HTERT RPE-1 (cell line): ENCODE measurements around the gene TMEM43.

Experiments used
- in situ Hi-C: fragments of 300-500 bp; cut with MboI; formaldehyde crosslinking; loops from 4 replicates; pipeline ENCODE4 v1.14.3; 2020; ENCODE audit warnings: low sequenced_read_pairs

Gene TMEM43

DNA sequence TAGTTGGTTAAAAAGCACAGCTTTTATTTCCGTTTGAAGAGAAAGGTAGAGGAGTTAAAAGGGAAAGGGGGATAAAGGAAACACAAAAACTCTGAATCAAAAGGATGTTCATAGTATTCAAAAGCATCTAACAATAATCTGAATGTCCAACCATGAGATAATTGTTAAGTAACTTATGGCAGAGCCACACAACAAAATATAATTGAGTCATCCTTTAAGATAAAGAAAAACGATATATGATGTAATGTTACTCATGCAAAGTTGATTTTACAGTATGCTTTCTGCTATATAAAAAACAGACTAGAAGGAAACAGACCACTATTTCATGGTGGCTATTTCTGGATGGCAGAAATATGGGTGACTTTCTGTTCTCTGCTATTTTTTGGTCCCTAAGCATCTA is 49.6 kb downstream of the TMEM43 start:
- in situ Hi-C loops: no loop called here

DNA sequence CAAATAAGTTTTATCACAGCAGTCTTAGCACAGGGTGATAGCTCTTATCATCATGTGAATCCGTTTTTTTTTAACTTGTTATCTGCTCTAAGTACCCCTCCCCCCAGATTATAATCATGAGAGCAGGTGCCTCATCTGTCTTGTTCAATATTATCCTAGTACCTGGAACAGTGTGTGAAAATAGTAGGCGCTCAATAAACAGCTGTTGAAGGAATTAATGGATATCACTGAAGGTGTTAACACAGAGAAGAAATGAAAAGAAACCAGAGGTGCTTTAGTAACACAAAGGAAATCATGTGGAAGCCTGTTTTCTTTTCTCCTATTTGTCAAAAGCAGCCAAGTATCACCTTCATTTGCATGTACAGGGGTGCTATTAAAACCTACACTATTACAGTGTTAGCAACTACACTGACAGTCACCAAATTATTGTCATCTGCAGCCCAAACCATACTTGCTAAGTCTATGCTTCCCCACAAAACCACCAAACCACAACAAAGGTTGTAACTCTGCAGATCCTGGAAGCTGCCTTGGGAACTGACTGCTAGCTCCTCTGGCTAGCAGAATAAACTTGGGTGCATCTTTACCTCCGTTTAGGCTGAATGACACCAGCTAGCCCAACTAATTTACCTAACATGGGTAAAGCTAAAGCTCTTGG is 50.7 kb downstream of the TMEM43 start:
- in situ Hi-C loops: no loop called here

DNA sequence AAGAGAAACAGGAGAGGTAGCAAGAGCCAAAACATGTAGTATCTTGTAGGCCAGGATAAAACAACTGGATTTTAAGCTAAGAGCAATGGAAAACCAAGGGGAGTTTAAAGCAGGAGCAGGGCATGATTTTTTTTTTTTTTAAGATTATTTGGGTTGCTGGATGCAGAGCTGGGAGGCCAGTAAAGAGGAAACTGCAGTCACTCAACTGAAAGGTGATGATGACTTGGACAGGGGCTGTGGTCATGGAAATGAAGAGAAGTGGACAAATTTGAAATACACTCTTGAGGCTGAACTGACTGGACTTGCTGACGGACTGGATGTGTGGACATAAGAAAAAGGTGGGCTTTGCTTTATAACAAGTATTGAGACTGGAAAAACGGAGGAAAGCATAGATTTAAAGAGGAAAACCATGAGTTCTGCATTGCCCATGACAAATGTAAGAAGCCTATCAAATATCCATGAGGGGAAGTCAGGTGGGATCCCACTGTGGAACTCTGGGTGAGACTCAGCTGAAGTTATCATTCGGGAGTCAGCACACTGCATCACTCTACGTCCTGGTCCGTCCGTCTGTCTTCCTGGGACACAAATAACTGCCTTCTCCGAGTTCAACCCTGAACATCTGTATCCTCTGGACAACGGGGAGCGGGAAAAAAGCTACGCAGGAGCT is 52.9 kb downstream of the TMEM43 start:
- in situ Hi-C loops: no loop called here

DNA sequence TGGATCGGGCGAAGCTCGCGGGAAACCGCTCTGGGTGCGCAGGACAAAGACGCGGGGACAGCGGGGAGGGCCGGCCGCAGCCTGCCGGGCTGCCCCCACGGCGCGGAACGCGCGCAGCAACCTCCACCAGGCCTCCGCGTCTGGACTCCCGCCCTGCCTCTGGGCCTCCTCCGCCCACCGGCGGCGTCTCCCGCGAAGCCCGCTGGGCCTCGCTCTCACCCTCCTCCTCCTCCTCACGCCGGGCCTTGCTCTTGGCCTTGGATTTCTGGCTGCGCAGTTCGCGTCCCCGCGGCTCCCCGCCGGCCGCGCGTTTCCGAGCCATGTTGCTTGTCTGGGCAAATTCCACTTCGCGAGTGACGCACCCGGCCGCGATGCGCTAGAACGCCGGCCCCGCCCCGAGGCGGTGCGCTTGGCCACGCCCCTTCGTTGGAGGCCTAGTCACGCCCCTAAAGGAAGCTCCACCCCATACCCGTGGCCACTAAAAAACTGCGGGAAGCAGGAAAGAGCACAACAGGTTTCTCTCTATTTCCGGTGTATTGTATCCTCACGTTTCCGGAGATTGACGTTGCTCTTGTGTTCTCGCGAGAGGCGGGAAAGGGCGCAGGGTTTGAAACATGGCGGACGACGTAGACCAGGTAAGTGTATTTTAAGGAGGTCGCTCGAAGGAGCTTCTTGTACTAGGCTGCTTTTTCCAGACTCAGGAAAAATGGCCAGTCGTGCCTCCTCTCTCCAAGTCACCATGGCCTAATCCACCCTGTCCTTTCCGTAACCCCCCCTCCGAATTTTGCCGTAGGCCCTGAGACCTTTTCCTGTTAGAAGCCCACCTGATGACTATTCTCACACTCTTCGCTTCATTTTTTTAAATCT is 53.6 kb downstream of the TMEM43 start, which contains the start of the genes LSM3 and XPC:
TSS of gene LSM3 (plus strand) at position 571 of the 867 bp plus-strand sequence. CDS start at position 615, 44 bp downstream.
TSS of gene XPC (minus strand) at position 355 of the 867 bp plus-strand sequence. CDS start at position 322, 33 bp downstream.
- in situ Hi-C loops: no loop called here

DNA sequence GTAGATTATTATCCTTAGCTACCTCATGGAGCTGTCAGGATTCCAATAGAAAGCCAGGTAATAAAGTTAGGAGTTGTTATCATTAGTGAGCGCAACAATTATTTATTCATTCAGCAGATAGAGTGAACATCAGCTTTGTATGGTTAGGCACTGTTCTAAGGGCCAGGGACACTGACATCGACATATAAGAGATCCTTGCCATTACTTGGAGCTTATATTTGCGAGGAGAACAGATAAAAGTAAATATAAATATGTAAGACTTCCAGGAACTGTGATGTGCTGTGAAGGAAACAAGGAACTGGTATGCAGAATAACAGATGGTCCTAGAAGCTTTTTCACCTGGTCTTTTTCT is 54.2 kb downstream of the TMEM43 start:
- in situ Hi-C loops: no loop called here

DNA sequence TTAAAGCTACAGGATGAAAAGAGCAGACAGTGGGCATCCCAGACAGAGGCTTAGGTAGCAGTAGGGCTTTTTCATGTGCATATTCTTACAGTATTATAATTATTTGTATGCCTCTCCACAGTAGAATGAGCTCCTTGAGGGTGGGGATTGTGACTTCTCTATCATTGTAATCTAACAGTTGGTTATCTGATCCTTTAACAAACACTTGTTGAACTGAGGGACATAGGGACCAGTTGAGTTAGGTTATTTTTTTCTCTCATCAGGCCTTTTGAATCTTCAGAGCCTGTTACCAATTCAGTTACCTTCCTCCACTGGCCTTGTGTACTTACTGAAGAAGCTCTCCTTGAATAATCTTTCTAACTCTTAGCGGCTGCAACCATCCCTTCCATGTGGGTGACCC is 54.9 kb downstream of the TMEM43 start:
- in situ Hi-C loops: no loop called here

DNA sequence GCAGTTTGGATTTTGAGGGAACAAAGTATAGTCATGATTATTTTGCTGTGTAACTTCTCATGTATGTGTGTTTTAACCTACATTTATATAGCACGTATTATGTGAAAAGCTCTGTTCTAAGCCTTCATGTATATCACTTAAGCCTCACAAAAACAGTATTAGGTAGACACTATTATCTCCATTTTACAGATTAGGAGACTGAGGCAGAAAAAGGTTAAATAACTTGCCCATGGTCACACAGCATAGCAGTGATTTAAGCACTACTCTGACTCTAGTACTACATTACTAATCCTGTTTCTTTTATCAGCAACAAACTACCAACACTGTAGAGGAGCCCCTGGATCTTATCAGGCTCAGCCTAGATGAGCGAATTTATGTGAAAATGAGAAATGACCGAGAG is 56.4 kb downstream of the TMEM43 start:
- in situ Hi-C loops: no loop called here

DNA sequence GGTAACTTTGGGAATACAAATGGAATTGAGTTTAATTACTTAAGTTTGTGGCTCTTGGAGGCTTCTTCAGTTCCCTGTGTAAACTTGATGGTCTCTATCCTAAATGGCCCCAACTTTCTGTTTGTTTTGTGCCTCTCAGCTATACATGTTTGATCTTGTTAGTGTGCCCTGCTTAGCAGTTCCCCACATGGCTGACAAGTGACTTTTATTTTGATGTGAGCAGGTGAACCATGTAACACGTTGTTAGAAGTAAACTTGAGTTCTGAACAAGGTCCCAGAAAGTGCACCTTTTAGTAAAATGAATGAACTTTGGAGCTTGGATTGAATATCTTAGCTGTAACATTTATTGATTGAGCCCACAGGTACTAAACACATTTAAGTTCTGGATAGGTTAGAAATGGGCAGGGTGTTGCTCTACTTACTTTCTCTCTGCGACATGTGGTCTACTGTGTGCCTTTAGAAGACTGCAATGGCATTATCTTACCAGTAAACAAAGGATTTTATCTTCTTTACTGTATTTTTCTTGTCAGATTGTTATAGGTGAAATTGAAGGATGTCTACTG is 58.2 kb downstream of the TMEM43 start:
- in situ Hi-C loops: no loop called here

DNA sequence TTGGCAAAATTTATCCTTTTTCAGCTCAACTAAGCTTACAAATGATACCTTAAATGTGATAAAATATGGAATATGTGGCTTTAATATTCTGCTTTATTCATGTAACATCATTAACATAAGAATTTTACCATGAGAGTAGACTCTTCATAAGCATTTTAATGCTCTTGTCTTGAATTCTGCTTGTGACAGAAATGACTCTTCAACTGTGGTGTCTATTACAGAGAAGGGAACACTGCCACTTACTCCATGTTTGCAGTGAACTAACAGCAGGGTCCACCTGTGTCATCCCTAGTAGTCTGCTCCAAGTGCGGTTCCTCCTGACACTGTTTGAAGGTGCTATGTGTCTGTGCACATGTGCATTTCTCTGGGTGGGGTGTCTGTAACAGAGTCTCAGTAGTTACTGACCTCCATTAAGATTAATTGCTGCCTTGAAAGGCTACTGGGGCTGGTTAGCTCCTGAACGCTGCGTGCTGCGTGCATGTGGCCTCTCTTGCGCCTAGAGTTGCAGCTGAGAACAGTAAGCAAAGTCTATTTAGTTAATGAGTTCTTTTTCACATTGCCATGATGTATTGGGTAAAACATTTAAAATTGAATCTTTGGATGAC is 62.1 kb downstream of the TMEM43 start:
- in situ Hi-C loops: no loop called here

DNA sequence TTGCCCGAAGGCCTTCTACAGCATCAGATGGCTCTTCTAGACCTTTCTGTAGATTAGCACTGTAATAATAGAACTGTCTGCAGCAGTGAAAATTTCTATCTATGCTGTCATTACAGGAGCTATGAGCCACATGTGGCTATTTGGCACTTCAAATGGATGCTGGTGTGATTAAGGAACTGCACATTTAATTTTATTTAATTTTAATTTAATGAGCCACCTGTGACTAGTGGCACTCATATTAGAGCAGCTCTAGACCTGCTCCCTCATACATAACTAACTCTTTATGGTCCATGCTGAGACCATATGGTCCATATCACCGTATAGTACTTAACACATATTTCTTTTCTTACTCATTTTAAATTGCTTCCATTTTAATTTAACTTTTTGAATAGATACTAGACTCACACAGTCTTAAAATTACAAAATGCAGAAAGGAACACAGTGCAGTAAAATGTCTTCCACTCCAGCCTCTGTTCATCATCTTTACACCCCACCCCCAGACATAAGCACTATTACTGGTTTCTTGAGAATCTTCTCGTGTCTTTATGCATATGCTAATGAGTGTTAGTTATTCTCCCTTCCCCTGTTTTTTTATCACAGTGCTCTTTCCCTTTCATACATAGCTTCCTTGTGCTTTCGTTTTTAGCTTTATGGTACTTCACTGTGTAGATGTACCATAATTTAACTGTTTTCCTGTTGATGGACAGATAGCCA is 63.3 kb downstream of the TMEM43 start:
- in situ Hi-C loops: no loop called here
